Activated CD8-positive, alpha-beta T cell treated with anti-CD3 and anti-CD28 coated beads, Interleukin-2, amount 10 ng/mL, durations not matched to agents 7 days and 5 days (primary cell): Measurements from ENCODE around the gene GADD45A. TPM values are rescaled to one million over a fixed set of nuclear protein-coding genes. Genes with fewer than 3 reads are reported as not detected.
A peak's percentile ranks its signal among the peaks of the same experiment; 100 is the strongest.

Experiments used
- ATAC-seq: fragments of 150-1000 bp; cut with Tn5 transposase; one replicate; pipeline ENCODE4 v1.10.0; 2021; ENCODE audit warnings: moderate library complexity
- CTCF ChIA-PET: fragments of 350-600 bp; sonication (Branson Sonifier 250); formaldehyde crosslinking; loops from one replicate; lab custom pipeline; 2021; ENCODE audit warnings: antibody characterized with exemption; lab: Charles Lee
- POLR2A ChIA-PET: fragments of 350-600 bp; sonication (Branson Sonifier 250); formaldehyde crosslinking; loops from one replicate; lab custom pipeline; 2021; ENCODE audit warnings: antibody characterized with exemption; lab: Charles Lee
- DNase-seq: peaks from one replicate; pipeline ENCODE4 v3.0.0-alpha.2; 2020
- H3K27ac Mint-ChIP-seq: one replicate; pipeline ENCODE4 v1.8.0; 2021; ENCODE audit warnings: mild to moderate bottlenecking, mixed read lengths
- H3K27me3 Mint-ChIP-seq: one replicate; pipeline ENCODE4 v1.8.0; 2021; ENCODE audit warnings: low read depth, mixed read lengths
- H3K36me3 Mint-ChIP-seq: one replicate; pipeline ENCODE4 v1.8.0; 2021; ENCODE audit warnings: low read depth, mixed read lengths
- H3K4me1 Mint-ChIP-seq: one replicate; pipeline ENCODE4 v1.8.0; 2021; ENCODE audit warnings: low read depth, mixed read lengths
- H3K4me3 Mint-ChIP-seq: one replicate; pipeline ENCODE4 v1.8.0; 2021; ENCODE audit warnings: mild to moderate bottlenecking, mixed read lengths
- H3K9me3 Mint-ChIP-seq: one replicate; pipeline ENCODE4 v1.8.0; 2022; ENCODE audit warnings: mixed read lengths; ENCODE audit not compliant: insufficient read depth
- total RNA-seq, 2 experiments: library from RNA; stranded (reverse); gene quantifications; one replicate each; pipeline ENCODE4 v1.2.3, GENCODE V29; 2021

The GADD45A gene
- total RNA-seq, 2 experiments from 2014 or later, result 17.9 to 21.7 TPM

DNA sequence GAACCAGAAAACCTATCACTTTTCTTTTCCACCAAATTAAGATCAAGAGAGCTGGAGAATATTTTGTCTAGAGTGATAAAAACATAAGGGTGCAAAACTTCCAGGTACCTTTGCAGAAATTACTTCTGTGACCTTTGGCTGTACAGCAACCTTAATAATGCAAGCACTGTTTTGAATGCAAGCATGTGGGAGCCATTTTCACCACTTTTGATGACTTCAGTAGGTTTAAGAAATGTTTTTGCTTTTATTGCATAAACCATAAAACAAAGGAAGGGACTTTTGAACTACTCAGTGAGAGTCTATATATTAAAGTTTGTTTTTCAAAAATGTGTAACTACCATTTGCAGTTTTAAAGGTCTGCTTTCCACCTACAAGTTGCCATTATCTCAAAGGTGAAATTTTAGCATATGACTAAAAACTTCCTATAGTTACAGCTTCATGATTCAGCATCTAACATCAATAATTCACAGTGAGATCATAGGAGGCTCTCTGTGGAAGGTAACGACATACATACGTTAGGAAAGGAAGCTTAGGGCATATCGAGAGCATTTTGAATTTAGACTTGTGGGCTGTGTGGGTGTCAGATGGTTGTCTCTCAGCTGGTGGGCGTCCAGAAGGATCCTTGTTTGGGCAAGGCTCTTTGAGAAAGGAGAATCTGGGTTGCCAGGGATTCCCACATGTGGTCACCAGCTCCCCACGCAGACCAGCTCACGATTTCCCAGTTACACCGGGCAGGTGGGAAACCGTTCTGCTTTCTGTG is 1.1 kb upstream of the GADD45A start:
- no peak for DNase-seq
- Mint-ChIP-seq H3K4me1 (peaks cover 34% of the 10 kb centered on the region), H3K36me3 (peaks cover 23% of the 10 kb centered on the region), H3K9me3 (no peaks in the 10 kb centered on the region), H3K27ac (peak overlapping the region; percentile 28), H3K4me3 (peak overlapping the region; percentile 95), H3K27me3 (peaks cover 4% of the 10 kb centered on the region)
- ChIA-PET POLR2A (interaction anchor here (0.7 to 4.0 kb wide), 5 partner anchors 9 to 652 kb away, joined by 3 to 54 read pairs (median 7); partner anchors contain the start of gene SERBP1), CTCF (interaction anchor here (0.7 to 7.1 kb wide), 9 partner anchors 9 to 471 kb away, joined by 3 to 47 read pairs (median 5); no protein-coding TSS in a partner anchor)
- no peak for ATAC-seq

DNA sequence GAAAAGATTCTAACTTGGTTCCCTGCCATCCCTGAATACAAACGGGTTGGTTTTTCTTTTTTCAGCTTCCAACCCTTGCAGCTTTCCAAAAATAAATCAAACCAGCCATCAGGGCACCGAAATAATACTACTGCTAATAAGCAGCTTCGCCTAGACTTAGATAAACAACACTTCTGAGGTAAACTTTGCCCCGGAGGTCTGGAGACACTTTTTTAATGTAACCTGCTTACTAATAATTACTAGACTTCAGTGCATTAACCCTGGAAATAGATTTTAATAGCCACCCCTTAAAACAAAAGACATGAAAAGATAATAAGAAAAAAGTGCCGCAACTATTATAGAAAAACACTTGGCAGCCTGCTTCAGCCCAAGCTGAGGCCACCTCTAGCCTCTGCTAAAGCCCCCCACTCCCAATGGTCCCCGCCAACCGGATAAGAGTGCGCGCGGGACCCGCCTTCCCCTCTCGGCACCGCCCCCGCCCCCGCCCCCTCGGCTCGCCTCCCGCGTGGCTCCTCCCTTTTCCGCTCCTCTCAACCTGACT is 405 bp upstream of the GADD45A start:
- H3K27ac Mint-ChIP-seq, result peak overlapping the region; percentile 90

GRCh38 chr1:67685558-67686266 is 711 bp downstream of the GADD45A start:
- Mint-ChIP-seq H3K27ac (peak overlapping the region; percentile 90), H3K4me1 (peaks cover 38% of the 10 kb centered on the region), H3K27me3 (peaks cover 1% of the 10 kb centered on the region), H3K9me3 (no peaks in the 10 kb centered on the region), H3K36me3 (peaks cover 35% of the 10 kb centered on the region), H3K4me3 (peak overlapping the region; percentile 95)
- ChIA-PET CTCF (interaction anchor here (0.8 to 7.1 kb wide), 5 partner anchors 9 to 124 kb away, joined by 3 to 47 read pairs (median 7); no protein-coding TSS in a partner anchor), POLR2A (interaction anchor here (1.0 to 4.0 kb wide), 16 partner anchors 9 to 761 kb away, joined by 3 to 54 read pairs (median 5); partner anchors contain the start of genes DNAI4, MIER1 and SERBP1)
- peak; percentile 67 for DNase-seq
- peak; percentile 23 for ATAC-seq

More for the DNA sequence above, 405 bp upstream of the GADD45A start:
- ATAC-seq (no peak), DNase-seq (no peak)
- Mint-ChIP-seq H3K4me1 (peaks cover 38% of the 10 kb centered on the region), H3K36me3 (peaks cover 30% of the 10 kb centered on the region), H3K9me3 (no peaks in the 10 kb centered on the region), H3K27me3 (peaks cover 4% of the 10 kb centered on the region), H3K4me3 (peak overlapping the region; percentile 95)
- POLR2A ChIA-PET, result interaction anchor here (0.7 to 4.0 kb wide), 10 partner anchors 10 to 760 kb away, joined by 3 to 54 read pairs (median 4); partner anchors contain the start of genes DNAI4, MIER1 and SERBP1
- CTCF ChIA-PET, result interaction anchor here (0.7 to 7.1 kb wide), 9 partner anchors 10 to 472 kb away, joined by 3 to 47 read pairs (median 5); no protein-coding TSS in a partner anchor

DNA sequence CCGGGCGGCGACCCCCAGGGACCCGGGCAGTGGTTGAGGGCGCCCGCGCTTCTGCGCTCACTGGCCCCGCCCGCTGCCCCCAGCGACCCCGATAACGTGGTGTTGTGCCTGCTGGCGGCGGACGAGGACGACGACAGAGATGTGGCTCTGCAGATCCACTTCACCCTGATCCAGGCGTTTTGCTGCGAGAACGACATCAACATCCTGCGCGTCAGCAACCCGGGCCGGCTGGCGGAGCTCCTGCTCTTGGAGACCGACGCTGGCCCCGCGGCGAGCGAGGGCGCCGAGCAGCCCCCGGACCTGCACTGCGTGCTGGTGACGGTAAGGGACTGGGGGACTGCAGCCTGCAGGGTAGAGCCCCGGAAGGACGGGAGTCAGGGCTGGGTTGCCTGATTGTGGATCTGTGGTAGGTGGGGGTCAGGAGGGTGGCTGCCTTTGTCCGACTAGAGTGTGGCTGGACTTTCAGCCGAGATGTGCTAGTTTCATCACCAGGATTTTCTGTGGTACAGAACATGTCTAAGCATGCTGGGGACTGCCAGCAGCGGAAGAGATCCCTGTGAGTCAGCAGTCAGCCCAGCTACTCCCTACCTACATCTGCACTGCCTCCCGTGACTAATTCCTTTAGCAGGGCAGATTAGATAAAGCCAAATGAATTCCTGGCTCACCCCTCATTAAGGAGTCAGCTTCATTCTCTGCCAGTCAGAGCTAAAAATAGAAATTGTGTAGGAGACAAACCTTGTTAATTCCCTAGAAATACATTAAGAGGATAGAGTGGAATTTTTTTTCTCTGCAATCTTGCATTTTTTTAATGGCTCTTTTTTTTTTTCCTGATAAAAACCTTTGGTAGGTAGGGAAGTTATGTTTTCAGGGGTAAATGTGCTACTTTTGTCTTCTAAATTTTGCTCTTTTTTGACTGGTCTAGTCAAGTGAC is 1.5 kb downstream of the GADD45A start:
- peaks cover 38% of the 10 kb centered on the region for H3K4me1 Mint-ChIP-seq
- peaks cover 35% of the 10 kb centered on the region for H3K36me3 Mint-ChIP-seq
- ChIA-PET CTCF (interaction anchor here (0.7 to 7.1 kb wide), 8 partner anchors 10 to 125 kb away, joined by 3 to 47 read pairs (median 3); no protein-coding TSS in a partner anchor), POLR2A (interaction anchor here (1.0 to 4.0 kb wide), 11 partner anchors 8 to 761 kb away, joined by 3 to 54 read pairs (median 5); partner anchors contain the start of genes DNAI4 and MIER1)
- H3K9me3 Mint-ChIP-seq, result no peaks in the 10 kb centered on the region
- peak overlapping the region; percentile 90 for H3K27ac Mint-ChIP-seq
- peak overlapping the region; percentile 95 for H3K4me3 Mint-ChIP-seq
- ATAC-seq (peak; percentile 22), DNase-seq (peak; percentile 77)
- H3K27me3 Mint-ChIP-seq, result peaks cover 1% of the 10 kb centered on the region

DNA sequence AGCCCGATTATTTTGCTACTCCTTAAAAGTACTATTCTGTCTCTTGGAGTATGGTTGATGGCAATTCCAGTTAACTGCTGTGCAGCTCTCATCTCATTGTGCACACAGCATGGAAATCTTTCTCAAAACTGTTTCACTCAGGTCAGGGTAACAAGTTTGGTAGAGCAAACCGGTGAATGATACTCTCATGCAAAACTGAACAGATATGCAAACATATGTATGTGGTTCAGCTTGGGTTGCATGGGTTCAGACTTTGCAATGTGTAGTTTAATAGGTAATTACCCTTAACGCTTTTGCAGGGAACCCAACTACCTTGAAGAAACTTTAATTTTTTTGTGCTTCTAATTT is 2.2 kb downstream of the GADD45A start:
- H3K27me3 Mint-ChIP-seq, result peaks cover 1% of the 10 kb centered on the region
- H3K4me3 Mint-ChIP-seq, result peak overlapping the region; percentile 95
- H3K27ac Mint-ChIP-seq, result peak overlapping the region; percentile 90
- peaks cover 38% of the 10 kb centered on the region for H3K4me1 Mint-ChIP-seq
- ATAC-seq (no peak), DNase-seq (peak; percentile 18)
- no peaks in the 10 kb centered on the region for H3K9me3 Mint-ChIP-seq
- peaks cover 39% of the 10 kb centered on the region for H3K36me3 Mint-ChIP-seq
- ChIA-PET CTCF (interaction anchor here (0.9 to 7.1 kb wide), 4 partner anchors 52 to 126 kb away, joined by 3 to 47 read pairs (median 6); no protein-coding TSS in a partner anchor), POLR2A (interaction anchor here (1.1 to 4.0 kb wide), 3 partner anchors 12 to 762 kb away, joined by 7 to 54 read pairs (median 23); partner anchors contain the start of genes DNAI4 and MIER1)

- Mint-ChIP-seq H3K27me3 (no peaks in the 10 kb centered on the region), H3K4me3 (peak overlapping the region; percentile 35), H3K27ac (no peak overlapping the region), H3K36me3 (peaks cover 39% of the 10 kb centered on the region), H3K9me3 (no peaks in the 10 kb centered on the region), H3K4me1 (peaks cover 38% of the 10 kb centered on the region)
- no peak for ATAC-seq
- ChIA-PET CTCF (interaction anchor here (7.1 kb wide), 1 partner anchor 73 kb away, joined by 47 read pairs; no protein-coding TSS in a partner anchor), POLR2A (interaction anchor here (0.6 to 4.0 kb wide), 2 partner anchors 11 to 13 kb away, joined by 3 to 54 read pairs; no protein-coding TSS in a partner anchor)
- DNase-seq, result peak; percentile 14
Measured at GRCh38 chr1:67687649-67688048, 2.6 kb downstream of the GADD45A start.

GRCh38 chr1:67688526-67689219 is 3.7 kb downstream of the GADD45A start:
- H3K4me1 Mint-ChIP-seq, result peaks cover 33% of the 10 kb centered on the region
- ATAC-seq (no peak), DNase-seq (peak; percentile 19)
- H3K4me3 Mint-ChIP-seq, result peak overlapping the region; percentile 7
- H3K27me3 Mint-ChIP-seq, result no peaks in the 10 kb centered on the region
- POLR2A ChIA-PET, result interaction anchor here (1.1 kb wide), 1 partner anchor 13 kb away, joined by 3 read pairs; no protein-coding TSS in a partner anchor
- no peaks in the 10 kb centered on the region for H3K9me3 Mint-ChIP-seq
- peak overlapping the region; percentile 50 for H3K27ac Mint-ChIP-seq
- CTCF ChIA-PET, result interaction anchor here (1.2 kb wide), 1 partner anchor 127 kb away, joined by 4 read pairs; no protein-coding TSS in a partner anchor
- peaks cover 42% of the 10 kb centered on the region for H3K36me3 Mint-ChIP-seq

DNA sequence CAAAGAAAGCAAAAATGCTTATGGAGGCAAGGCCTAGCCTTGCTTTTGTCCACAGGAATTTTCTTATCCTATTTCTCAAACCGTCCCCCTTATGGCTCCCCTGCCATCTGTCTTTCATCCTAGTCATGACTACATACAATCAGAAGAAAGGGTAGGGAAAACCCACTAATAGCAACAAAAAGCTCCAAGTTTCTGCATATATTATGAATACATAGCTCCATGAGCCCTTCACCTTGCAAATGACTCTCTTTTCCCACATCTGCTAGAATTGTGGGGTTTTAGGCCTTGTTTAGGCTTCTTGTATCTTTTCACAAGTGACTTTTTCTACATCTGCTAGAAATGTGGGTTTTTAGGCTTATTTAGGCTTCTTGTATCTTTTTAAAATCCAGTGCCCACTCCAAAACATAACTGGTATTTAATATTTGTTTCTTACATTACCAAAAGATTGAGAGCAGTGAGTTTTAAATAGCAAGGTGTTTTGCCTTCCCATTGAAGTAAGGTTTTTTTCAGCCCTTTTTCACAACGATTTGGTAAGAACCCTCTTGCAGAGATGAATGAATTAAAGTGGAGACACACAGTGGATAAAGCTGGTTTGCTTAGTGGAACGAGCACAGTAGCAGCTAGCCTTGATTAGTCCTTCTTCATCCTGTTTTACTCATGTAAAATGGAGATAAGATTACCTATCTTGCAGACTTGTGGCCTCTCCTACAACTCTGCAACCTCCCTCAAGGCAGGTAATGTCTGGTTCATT is 4.4 kb downstream of the GADD45A start:
- Mint-ChIP-seq H3K4me1 (peaks cover 28% of the 10 kb centered on the region), H3K36me3 (peaks cover 42% of the 10 kb centered on the region), H3K9me3 (no peaks in the 10 kb centered on the region), H3K4me3 (no peak overlapping the region), H3K27ac (no peak overlapping the region), H3K27me3 (no peaks in the 10 kb centered on the region)
- peak; percentile 18 for DNase-seq
- CTCF ChIA-PET, result interaction anchor here (1.2 to 3.2 kb wide), 2 partner anchors 71 to 128 kb away, joined by 4 to 11 read pairs; no protein-coding TSS in a partner anchor
- no peak for ATAC-seq
- POLR2A ChIA-PET, result interaction anchor here (1.1 kb wide), 1 partner anchor 12 kb away, joined by 3 read pairs; no protein-coding TSS in a partner anchor

- ChIA-PET CTCF (interaction anchor here (1.0 to 3.2 kb wide), 2 partner anchors 19 to 70 kb away, joined by 3 to 11 read pairs; no protein-coding TSS in a partner anchor), POLR2A (no interaction called here)
- ATAC-seq, result no peak
- H3K4me3 Mint-ChIP-seq, result no peak overlapping the region
- H3K36me3 Mint-ChIP-seq, result peaks cover 41% of the 10 kb centered on the region
- no peaks in the 10 kb centered on the region for H3K9me3 Mint-ChIP-seq
- no peak for DNase-seq
- H3K27ac Mint-ChIP-seq, result no peak overlapping the region
- H3K4me1 Mint-ChIP-seq, result peaks cover 23% of the 10 kb centered on the region
- no peaks in the 10 kb centered on the region for H3K27me3 Mint-ChIP-seq
Measured at GRCh38 chr1:67690018-67690363, 5.0 kb downstream of the GADD45A start.
